ENCODE measurements around the gene SORL1-AS1.

The SORL1-AS1 gene

GRCh38 chr11:121474680-121475079 lies 21.9 kb upstream of the SORL1-AS1 start:
- no peak for TF ChIP-seq ZFX (IDR thresholded peaks at IDR 0.05; ENCODE audit: borderline replicate concordance)
- H3K27ac ChIP-seq: no peak overlapping the region

- no peak overlapping the region for H3K27ac ChIP-seq
Observed at GRCh38 chr11:121473064-121473777, 20.5 kb upstream of the SORL1-AS1 start.

GRCh38 chr11:121472312-121472711 lies 19.5 kb upstream of the SORL1-AS1 start:
- no peak overlapping the region for H3K27ac ChIP-seq
- TF ChIP-seq, protein P1, sequence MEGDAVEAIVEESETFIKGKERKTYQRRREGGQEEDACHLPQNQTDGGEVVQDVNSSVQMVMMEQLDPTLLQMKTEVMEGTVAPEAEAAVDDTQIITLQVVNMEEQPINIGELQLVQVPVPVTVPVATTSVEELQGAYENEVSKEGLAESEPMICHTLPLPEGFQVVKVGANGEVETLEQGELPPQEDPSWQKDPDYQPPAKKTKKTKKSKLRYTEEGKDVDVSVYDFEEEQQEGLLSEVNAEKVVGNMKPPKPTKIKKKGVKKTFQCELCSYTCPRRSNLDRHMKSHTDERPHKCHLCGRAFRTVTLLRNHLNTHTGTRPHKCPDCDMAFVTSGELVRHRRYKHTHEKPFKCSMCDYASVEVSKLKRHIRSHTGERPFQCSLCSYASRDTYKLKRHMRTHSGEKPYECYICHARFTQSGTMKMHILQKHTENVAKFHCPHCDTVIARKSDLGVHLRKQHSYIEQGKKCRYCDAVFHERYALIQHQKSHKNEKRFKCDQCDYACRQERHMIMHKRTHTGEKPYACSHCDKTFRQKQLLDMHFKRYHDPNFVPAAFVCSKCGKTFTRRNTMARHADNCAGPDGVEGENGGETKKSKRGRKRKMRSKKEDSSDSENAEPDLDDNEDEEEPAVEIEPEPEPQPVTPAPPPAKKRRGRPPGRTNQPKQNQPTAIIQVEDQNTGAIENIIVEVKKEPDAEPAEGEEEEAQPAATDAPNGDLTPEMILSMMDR (IDR thresholded peaks at IDR 0.05): no peak
- TF ChIP-seq ZFX (IDR thresholded peaks at IDR 0.05; ENCODE audit: borderline replicate concordance): no peak

More at GRCh38 chr11:121473064-121473777, 20.5 kb upstream of the SORL1-AS1 start:
- TF ChIP-seq, protein P1 (IDR thresholded peaks at IDR 0.05): no peak
- no peak for TF ChIP-seq ZFX (IDR thresholded peaks at IDR 0.05; ENCODE audit: borderline replicate concordance)

- no peak overlapping the region for H3K27ac ChIP-seq
- TF ChIP-seq ZFX (IDR thresholded peaks at IDR 0.05; ENCODE audit: borderline replicate concordance): no peak
- TF ChIP-seq, protein P1 (IDR thresholded peaks at IDR 0.05): no peak
Observed at GRCh38 chr11:121471167-121471566, 18.4 kb upstream of the SORL1-AS1 start.

- no peak for TF ChIP-seq ZFX (IDR thresholded peaks at IDR 0.05; ENCODE audit: borderline replicate concordance)
- TF ChIP-seq, protein P1 (IDR thresholded peaks at IDR 0.05): no peak
- H3K27ac ChIP-seq: no peak overlapping the region
Observed at GRCh38 chr11:121469910-121470309, 17.1 kb upstream of the SORL1-AS1 start.

- TF ChIP-seq, protein P1 (IDR thresholded peaks at IDR 0.05): no peak
- TF ChIP-seq ZFX (IDR thresholded peaks at IDR 0.05; ENCODE audit: borderline replicate concordance): no peak
- H3K27ac ChIP-seq: no peak overlapping the region
Observed at GRCh38 chr11:121467965-121468364, 15.2 kb upstream of the SORL1-AS1 start.

DNA sequence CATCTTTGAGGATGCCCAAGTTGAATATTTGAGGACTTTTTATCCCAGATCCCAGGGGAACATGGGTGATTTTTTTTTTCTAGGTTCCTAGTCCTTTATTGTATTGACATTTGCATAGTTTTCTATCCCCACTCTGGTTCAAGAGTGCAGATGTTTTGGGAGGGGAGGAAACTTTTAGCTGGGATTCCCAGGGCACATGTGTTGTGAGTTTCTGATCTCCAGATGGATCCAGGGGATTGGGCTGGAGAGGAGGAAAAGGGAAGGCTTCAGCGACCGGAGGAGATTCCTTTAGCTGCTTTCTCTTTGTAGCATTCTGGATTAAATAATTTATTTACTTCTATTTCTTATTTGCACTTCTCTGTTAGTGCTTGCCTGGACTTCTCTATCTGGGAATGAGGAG lies 14.7 kb upstream of the SORL1-AS1 start:
- H3K27ac ChIP-seq: no peak overlapping the region
- TF ChIP-seq, protein P1 (IDR thresholded peaks at IDR 0.05): no peak
- TF ChIP-seq ZFX (IDR thresholded peaks at IDR 0.05; ENCODE audit: borderline replicate concordance): no peak
